Urinary bladder (tissue), 4 donors: ENCODE measurements around the gene TMEM258. TPM values are rescaled to one million over a fixed set of nuclear protein-coding genes. Genes with fewer than 3 reads are reported as not detected.

Source experiments
- DNase-seq: peaks from one replicate; pipeline ENCODE4 v3.0.0-alpha.2; 2015; ENCODE audit errors: extremely low spot score
- H3K27ac ChIP-seq: one replicate; pipeline ENCODE4 v1.5.1; 2013; ENCODE audit warnings: low read depth, mild to moderate bottlenecking, moderate library complexity
- H3K36me3 ChIP-seq: one replicate; pipeline ENCODE4 v1.6.1; 2013; ENCODE audit warnings: mild to moderate bottlenecking, moderate library complexity; ENCODE audit not compliant: insufficient read depth
- H3K4me1 ChIP-seq: one replicate; pipeline ENCODE4 v1.6.1; 2013; ENCODE audit warnings: mild to moderate bottlenecking, moderate library complexity; ENCODE audit not compliant: insufficient read depth
- H3K4me3 ChIP-seq: one replicate; pipeline ENCODE4 v1.5.1; 2013; ENCODE audit warnings: low read depth, low read length
- WGBS: extraction: QIAGEN DNeasy Blood & Tissue Kit; methylation state at CpG from one replicate; pipeline ENCODE4 v1.1.7; 2013; 5-methylcytosine and 5-hydroxymethylcytosine counted together
- polyA plus RNA-seq: library from polyadenylated mRNA; stranded (reverse); fragments of 200-250 nt; gene quantifications from one replicate; pipeline ENCODE4 v1.2.3, GENCODE V29; 2013
- total RNA-seq: library from RNA; depleted of rRNA; stranded (reverse); fragments of >200 nt; gene quantifications from one replicate; pipeline ENCODE4 v1.2.3, GENCODE V29; 2014
- donor health status: healthy with polysubstance abuse.
- donor health status: healthy.

Gene TMEM258
- total and polyA plus RNA-seq, 2 donors = 86.6 to 153 TPM

DNA sequence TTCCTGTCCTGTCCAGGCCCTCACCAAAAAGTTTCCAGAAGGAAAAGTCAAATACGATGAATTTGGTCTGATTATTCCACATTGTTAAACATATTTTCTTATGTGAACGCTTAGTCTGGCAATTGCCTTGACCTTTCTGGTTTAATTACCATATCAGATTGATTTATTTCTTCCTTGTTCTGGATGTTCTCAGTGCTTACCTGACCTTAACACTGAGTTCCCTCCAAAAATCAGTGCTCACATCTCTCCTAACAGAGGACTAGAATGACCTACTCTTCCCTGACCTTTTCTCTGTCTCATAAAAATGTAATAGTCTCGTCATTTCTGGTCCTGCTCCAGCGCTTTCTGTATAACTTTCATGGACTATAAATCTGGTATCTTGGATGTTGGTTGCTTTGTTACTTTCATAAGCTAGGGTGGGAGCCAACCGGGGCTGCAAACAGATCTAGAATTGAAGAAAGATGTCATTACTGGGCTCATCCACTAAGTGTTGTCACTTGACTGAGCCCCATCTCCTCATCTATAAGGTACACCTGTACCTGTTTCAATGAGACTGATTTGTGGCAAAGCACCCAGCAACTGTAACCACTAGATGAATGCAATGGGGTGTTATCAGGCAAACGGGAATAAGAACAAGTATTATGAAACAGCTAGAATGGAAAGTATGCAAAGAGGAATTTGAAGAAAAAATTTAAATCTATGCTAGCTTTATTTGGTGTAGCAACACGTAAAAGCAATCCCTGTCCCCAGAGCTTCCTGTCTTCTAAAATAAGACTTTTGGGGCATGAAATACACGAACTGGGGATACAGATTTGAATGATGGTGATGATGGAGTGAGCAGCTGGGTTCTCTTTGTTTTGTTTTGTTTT is 38.1 kb upstream of the TMEM258 start:
- Histone ChIP-seq H3K4me3 (no peak overlapping the region), H3K36me3 (no peaks in the 10 kb centered on the region), H3K4me1 (no peaks in the 10 kb centered on the region), H3K27ac (no peak overlapping the region)
- WGBS = 16% methylated on average over 8 of the region's 8 CpGs
- no peak for DNase-seq

DNA sequence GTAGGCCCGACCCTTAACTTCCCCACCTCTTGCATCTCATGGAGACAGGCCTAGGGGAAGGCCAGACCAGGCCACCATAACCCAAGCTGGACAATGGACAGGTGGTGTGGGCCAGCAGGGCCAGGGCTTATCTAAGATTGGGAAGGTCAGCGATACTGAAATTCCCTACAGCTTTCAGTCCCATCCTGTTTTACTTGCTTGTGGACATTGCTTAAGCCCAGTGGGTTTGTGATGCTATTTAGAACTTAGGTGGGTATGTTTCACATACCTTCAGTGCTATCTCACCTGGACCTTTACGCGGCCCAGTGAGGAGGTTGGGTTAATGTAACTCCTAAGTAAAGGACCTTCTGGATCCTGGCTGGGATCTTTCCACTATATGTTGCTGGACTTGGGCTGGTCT is 37.4 kb upstream of the TMEM258 start:
- no peaks in the 10 kb centered on the region for H3K36me3 ChIP-seq
- no peak overlapping the region for H3K4me3 ChIP-seq
- 62% methylated on average over 4 of the region's 4 CpGs for WGBS
- DNase-seq = no peak
- H3K27ac ChIP-seq = no peak overlapping the region
- no peaks in the 10 kb centered on the region for H3K4me1 ChIP-seq

DNA sequence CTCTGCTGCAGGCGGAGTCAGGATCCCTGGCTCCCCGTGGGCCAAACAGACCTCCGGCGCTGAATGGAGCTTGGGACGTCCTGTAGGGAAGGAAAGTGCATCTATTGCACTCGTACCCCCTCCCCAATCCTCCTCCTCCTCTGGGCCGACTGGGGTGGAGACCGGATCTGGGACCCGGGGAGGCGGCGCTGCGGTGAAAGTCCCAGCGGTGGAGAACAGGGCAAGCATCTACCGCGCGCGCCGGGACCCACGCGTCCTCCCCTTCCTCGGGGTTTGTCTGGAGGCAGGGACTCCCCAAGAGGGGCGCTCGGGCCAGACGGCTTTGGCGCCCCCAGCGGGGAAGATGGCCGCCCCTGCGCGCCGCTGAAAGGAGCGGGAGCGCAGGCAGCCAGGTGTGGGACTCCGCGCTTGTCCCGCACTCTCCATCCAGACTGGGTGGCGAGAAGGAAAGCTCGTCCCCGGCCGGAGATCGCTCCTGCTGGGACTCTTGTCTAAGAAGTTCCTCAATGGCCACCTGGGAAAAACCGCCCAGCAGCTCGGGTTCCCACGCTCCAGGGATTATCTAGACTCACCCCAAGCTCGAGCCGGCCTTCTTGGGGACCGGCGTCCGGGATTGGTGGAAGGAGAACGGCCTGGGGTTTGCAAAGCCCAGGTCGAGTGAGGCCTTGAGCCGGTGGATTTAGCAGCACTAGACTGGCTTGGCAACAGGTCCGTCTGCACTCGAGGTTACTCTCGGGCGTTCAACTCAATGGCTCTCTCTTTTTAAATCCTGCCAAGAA is 36.4 kb upstream of the TMEM258 start:
- no peaks in the 10 kb centered on the region for H3K36me3 ChIP-seq
- H3K4me1 ChIP-seq = no peaks in the 10 kb centered on the region
- DNase-seq = no peak
- WGBS = 2% methylated on average over 55 of the region's 55 CpGs
- peak overlapping the region; percentile 50 for H3K27ac ChIP-seq
- H3K4me3 ChIP-seq = peak overlapping the region; percentile 51

DNA sequence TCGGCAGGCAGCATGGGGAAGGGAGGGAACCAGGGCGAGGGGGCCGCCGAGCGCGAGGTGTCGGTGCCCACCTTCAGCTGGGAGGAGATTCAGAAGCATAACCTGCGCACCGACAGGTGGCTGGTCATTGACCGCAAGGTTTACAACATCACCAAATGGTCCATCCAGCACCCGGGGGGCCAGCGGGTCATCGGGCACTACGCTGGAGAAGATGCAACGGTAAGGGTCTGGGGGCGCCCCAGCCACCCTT is 35.9 kb upstream of the TMEM258 start:
- no peaks in the 10 kb centered on the region for H3K36me3 ChIP-seq
- peak overlapping the region; percentile 50 for H3K27ac ChIP-seq
- H3K4me1 ChIP-seq = no peaks in the 10 kb centered on the region
- H3K4me3 ChIP-seq = peak overlapping the region; percentile 51
- DNase-seq = no peak
- WGBS = under 1% methylated on average over 16 of the region's 16 CpGs

DNA sequence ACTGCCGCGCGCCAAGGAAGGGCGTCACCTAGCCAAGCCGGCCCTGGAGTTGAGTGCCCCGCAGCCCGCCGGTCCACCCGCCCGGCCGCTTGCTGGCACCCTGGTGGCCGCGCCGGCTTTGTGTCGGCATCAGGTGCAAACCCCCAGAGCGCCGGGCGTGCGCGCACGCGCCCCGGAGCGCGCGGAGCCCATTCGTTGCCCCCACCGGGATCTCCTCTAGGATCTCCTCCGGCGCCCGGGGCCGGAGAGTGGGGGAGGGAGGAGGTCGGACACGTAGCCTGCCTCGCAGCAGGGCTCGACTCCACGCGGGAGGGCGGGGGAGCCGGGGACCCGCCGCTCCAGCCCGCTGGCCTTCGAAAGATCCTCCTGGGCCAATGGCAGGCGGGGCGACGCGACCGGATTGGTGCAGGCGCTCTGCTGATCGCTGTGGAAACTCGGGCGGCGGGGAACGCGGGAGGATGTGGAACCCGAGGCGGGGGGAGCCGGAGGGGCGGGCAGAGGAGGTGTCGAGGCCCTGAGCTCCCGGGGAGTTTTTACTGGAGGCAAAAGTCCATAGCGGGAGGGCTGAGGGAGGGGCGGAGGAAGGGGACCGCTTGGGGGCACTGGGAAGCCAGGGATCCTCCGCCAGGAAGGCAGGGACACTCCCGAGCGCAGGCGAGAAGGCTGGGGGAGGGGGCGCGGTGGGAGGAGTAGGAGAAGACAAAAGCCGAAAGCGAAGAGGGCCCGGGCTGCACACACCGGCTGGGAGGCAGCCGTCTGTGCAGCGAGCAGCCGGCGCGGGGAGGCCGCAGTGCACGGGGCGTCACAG is 35.4 kb upstream of the TMEM258 start, which contains the start of gene FADS2:
Gene FADS2, plus strand, starts transcription at position 730 of the 808 bp plus-strand sequence. CDS start 91 bp downstream, outside the sequence.
- H3K27ac ChIP-seq = peak within 1 kb of the TSS; percentile 60
- under 1% methylated on average over 83 of the region's 83 CpGs for WGBS
- no peaks in the 10 kb centered on the region for H3K4me1 ChIP-seq
- DNase-seq = peak; percentile 93
- peak within 1 kb of the TSS; percentile 51 for H3K4me3 ChIP-seq
- H3K36me3 ChIP-seq = no peaks in the 10 kb centered on the region

DNA sequence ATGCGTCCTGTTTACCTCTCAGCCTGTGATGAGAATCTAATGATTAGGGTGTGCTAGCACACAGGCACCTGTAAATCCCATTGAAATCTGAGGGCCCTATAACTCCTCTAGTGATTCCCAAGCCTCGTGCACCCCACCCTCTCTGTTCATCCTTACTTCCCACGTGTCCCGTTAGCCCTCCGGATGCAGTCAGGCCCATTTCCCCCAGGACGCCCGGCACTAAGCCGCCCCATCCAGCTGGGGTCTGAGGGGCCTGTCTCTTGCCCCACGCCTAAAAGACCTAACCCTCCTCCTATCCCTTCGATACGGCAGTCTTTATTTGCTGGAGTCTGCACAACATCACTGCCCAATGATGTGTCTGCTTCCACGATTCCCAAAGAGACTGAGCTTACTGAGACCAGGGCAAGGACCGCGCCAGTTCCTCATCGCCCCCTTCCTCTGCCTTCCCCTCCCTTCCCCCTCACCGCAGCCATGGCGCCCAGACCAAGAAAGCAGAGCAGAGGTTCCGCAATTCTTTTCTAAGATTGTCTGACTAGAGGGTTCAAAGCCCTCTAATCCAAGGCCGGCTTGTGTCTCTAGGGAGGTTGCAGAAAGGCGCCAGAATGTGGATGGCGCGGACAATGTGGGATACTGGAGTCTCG is 34.7 kb upstream of the TMEM258 start:
- H3K36me3 ChIP-seq = no peaks in the 10 kb centered on the region
- 14% methylated on average over 23 of the region's 23 CpGs for WGBS
- DNase-seq = no peak
- H3K4me3 ChIP-seq = peak overlapping the region; percentile 51
- peak overlapping the region; percentile 12 for H3K27ac ChIP-seq
- no peaks in the 10 kb centered on the region for H3K4me1 ChIP-seq

DNA sequence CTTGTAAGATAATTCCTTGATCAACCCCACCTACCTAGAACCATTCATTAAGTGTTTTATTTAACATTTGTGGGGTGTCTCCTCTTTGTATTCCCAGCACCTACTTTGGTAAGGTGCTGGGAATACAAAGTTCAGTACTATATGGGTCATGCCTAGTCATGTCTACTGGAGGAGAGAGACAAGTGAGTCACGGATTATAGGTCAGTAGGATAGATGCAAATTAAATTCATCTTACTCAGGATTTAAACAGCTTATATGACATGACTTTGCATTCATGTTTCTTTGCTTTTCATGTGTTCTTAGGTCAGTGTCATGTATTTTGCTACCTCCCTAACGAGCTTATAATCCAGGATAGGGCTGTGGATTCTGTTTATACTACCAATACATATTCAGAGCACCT is 27.8 kb upstream of the TMEM258 start:
- 88% methylated on average over 2 of the region's 2 CpGs for WGBS
- Histone ChIP-seq H3K4me3 (no peak overlapping the region), H3K36me3 (no peaks in the 10 kb centered on the region), H3K27ac (no peak overlapping the region), H3K4me1 (no peaks in the 10 kb centered on the region)
- DNase-seq = no peak

DNA sequence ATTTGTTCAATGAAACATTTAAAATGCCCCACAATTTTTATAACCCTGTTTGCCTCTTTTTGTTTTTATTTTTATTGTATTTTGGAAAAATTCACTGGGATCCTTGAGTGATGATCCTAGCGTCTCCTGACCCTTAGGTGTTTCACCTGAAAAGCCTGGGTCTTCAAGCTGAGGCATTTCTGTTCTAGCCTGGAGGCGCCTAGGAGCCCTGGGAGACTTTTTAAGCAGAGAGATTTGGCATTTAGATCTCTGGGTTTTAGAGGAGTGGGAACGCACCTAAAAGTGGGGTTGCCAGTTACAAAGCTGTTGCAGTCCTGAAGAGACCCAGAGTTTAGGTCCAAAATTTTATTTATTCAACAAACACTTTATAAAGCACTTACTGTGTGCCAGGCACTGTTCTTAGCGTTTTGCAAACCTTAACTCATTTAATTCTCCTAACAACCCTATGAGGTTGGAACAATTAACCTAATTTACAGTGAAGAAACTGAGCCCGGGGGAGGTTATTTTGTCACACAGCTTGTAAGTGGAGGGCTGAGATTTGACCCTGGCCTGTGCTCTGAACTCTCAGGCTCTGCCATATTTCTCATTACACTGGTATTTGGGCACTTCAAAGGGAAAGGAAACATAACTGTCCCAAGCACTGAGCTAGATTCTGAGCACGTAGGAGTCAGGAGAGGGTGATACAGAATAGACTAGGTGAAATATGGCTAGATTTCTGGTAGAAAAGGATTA is 25.2 kb upstream of the TMEM258 start:
- 66% methylated on average over 6 of the region's 6 CpGs for WGBS
- peak overlapping the region; percentile 61 for H3K4me3 ChIP-seq
- no peak for DNase-seq
- no peak overlapping the region for H3K27ac ChIP-seq
- no peaks in the 10 kb centered on the region for H3K36me3 ChIP-seq
- no peaks in the 10 kb centered on the region for H3K4me1 ChIP-seq

DNA sequence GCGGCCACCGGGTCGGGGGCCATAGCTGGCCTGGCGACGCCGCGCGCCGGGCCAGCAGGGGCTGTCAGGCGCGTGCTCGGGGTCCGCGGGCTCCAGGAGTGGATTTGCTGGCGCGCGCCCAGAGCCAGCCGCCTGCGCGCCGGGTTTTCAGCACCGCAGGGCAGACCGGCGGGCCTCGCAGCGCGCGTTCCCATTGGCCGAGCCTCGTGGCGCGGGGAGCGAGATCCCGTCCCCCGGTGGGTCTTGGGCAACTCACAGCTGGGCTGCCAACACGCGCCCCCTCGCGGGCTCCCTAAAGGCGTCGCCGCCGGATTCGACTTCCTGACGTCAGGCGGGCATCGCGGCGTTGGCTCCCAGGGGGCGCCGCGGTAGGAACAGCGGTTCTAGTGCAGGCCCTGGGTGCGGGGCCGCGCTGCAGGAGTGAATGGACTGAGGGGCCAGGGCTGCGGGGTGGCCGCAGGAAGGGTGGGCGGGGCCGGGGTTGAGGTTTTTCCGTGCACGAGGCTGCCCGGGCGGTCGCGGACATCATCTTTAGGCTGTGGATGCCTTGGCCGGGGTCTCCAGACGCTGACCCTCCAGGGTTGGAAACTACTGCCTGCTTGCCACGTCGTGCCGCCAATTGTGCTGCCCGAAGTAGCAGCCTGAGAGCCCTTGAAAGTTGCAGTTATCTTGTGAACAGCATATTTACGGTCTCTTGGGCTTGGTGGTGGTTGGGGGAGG is 24.5 kb upstream of the TMEM258 start, which contains the start of gene FADS1:
Gene FADS1, minus strand, starts transcription at position 268 of the 720 bp plus-strand sequence. Its CDS starts 74 bp downstream, at position 194.
- WGBS = under 1% methylated on average over 73 of the region's 73 CpGs
- Histone ChIP-seq H3K27ac (peak within 1 kb of the TSS; percentile 89), H3K4me3 (peak within 1 kb of the TSS; percentile 61), H3K4me1 (no peaks in the 10 kb centered on the region), H3K36me3 (no peaks in the 10 kb centered on the region)
- DNase-seq = no peak

DNA sequence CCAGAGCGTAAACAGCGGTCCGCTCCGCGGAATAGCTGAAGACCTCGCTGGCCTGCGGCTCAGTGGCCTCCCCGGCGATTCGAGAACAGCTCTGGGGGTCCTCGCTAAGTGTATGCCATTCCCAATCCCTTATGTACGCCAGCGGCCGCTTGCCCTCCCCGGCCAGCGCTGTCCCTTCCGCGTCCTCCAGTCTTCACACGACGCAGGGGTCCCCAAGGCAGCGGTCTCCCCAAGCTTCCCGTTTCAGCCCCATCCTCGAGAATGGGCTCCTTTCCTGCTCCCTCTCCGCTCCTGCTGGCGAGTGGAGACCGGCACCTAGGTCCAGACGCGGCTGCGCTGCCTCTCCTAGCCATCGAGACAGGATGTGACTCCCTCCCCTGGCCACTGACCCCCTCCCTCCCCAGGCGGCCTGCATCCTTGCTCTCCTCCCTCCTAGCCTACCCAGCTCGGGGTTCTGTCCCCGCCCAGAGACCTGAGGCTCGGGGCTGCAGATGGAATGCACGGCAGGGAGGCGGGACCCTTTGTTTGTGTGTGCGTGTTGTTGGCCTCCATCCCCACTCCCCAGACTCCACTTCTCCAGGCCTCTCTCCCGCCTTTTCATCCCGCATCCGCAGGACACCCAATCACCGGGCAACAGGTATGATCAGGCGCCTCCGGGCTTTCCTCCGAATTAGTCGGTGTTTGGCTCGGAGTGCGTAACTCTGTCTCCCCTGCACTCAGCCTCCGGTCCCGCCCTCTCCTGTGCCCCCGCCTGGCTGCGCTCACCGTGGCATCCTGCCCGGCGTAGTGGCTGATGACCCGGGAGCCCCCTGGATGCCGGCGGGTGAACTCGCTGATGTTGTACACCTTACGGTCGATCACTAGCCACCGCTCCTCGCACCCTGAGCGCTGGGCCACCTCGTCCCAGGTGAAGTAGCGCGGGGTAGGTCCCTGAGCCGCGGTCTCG is 23.7 kb upstream of the TMEM258 start:
- peak overlapping the region; percentile 89 for H3K27ac ChIP-seq
- no peak for DNase-seq
- H3K4me3 ChIP-seq = peak overlapping the region; percentile 61
- H3K4me1 ChIP-seq = no peaks in the 10 kb centered on the region
- H3K36me3 ChIP-seq = no peaks in the 10 kb centered on the region
- WGBS = under 1% methylated on average over 69 of the region's 69 CpGs

DNA sequence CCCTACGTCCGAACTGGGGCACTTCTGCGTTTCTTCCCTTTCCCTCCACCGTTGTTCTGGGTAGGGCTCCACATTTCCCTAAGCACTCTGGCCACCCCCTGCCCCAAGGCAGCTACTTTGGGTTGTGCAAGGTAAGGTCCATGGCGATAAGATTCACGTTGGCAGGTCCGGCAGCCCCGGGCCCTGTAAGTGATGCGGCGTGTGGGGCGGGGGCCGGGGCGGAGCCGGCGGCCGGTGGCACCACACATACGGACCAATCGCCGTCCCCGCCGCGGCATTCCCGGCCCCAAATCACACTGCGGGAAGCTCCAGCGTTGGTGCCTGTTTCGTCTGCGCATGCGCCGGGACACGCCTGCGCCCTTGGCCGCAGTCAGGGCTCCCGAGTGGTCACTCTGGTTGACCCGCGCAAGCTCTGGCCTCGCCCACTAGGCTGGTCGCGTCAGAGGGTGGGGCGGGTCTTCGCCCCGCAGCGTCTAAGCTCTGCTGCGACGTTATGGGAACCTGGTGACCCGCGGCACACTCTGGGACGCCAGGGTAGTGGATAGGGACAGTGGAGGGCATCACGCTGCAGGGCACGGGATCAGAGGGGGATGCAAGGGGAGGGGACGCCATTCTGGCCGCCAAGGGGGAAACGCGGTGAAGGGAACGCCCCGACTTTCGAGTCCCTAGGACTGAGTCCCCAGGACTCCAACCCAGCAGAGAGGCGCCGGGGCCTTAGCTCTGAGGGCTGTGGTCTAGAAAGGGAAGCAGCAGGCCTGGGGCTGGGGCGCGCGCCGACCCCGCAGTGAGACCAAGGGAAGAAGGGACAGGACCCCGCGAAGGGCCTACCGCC is 22.8 kb upstream of the TMEM258 start:
- no peaks in the 10 kb centered on the region for H3K4me1 ChIP-seq
- DNase-seq = no peak
- H3K27ac ChIP-seq = peak overlapping the region; percentile 89
- WGBS = 1% methylated on average over 66 of the region's 66 CpGs
- H3K36me3 ChIP-seq = no peaks in the 10 kb centered on the region
- peak overlapping the region; percentile 61 for H3K4me3 ChIP-seq
